ENCODE results near the gene SFN. TPM values are rescaled to one million over a fixed set of nuclear protein-coding genes. Genes with fewer than 3 reads are reported as not detected.

The SFN gene
- total RNA-seq, 4 donors from 2014 or later, result 0.36 to 1.5 TPM; not detected in 2

DNA sequence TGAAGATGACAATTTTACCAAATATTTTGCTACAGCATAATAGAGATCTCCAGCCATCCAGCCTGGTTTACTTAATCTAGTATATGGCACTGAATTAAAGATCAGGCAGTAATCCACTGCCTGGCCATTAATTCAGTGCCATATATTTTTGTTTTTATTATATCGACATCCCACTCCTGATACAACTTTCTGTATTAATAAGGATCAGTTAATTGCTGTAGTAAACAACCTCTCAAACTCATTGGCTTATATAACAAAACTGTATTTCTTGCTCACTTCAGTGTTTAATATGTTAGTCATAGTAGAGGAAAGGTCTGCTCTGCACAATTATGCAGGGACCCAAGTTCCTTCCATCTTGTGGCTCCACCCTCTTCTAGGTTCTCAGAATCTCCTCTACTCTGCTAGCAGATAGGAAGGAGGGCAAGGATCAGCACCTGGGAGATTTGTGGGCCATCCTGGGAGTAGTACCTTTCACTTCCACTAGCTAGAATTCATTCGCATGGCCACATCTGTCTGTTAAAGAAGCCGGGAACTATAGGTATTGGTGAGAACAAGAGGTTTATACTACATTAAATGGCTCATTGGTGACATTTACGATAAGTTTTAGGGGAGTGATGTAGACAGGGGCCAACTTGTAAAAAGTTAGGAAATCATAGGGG lies 40.1 kb upstream of the SFN start:
- intact Hi-C loops (cut with DNase I; ENCODE audit: low total_unique reads), result no loop called here
- no peak overlapping the region for H3K4me3 ChIP-seq
- H3K9me3 ChIP-seq, result no peaks in the 10 kb centered on the region
- TF ChIP-seq POLR2A (IDR thresholded peaks at IDR 0.05), result no peak
- TF ChIP-seq, protein P1, sequence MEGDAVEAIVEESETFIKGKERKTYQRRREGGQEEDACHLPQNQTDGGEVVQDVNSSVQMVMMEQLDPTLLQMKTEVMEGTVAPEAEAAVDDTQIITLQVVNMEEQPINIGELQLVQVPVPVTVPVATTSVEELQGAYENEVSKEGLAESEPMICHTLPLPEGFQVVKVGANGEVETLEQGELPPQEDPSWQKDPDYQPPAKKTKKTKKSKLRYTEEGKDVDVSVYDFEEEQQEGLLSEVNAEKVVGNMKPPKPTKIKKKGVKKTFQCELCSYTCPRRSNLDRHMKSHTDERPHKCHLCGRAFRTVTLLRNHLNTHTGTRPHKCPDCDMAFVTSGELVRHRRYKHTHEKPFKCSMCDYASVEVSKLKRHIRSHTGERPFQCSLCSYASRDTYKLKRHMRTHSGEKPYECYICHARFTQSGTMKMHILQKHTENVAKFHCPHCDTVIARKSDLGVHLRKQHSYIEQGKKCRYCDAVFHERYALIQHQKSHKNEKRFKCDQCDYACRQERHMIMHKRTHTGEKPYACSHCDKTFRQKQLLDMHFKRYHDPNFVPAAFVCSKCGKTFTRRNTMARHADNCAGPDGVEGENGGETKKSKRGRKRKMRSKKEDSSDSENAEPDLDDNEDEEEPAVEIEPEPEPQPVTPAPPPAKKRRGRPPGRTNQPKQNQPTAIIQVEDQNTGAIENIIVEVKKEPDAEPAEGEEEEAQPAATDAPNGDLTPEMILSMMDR (IDR thresholded peaks at IDR 0.05 in 4 of 5, conservative IDR thresholded peaks at IDR 0.05 in 1 of 5), result no peak
- no peak for ATAC-seq
- H3K27ac ChIP-seq, result no peak overlapping the region
- no peaks in the 10 kb centered on the region for H3K27me3 ChIP-seq
- DNase-seq, result no peak
- in situ Hi-C loops (cut with MboI; ENCODE audit: low sequenced_read_pairs in 4 of 4), result no loop called here
- no peaks in the 10 kb centered on the region for H3K36me3 ChIP-seq
- H3K4me1 ChIP-seq, result peaks cover 8 to 11% of the 10 kb centered on the region in 2 donors

DNA sequence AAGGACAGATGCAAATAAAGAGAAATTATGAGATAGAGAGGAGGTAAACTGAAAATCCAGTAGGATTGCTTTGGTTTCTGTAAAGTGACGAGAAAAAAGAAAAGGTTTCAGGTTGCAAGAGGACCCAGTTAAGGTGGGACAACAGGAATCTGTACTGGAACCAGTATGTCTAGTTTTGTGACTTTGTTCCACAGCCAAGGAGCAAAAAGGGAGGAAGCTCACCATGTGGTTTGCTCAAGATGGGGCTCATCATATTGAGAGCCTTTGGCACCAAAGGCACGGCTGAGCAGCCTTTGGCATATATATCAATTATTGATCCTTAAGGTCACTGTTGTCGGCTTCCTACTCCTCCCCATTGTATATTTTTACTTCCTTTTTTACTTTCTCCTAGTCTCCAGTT lies 38.2 kb upstream of the SFN start:
- no peak for DNase-seq
- in situ Hi-C loops (cut with MboI; ENCODE audit: low sequenced_read_pairs in 4 of 4), result no loop called here

GRCh38 chr1:26826261-26827105 lies 36.5 kb upstream of the SFN start, which contains the start of gene ZDHHC18:
Gene ZDHHC18 (plus strand): TSS chr1:26826688. CDS start chr1:26826805, 117 bp downstream.
- peak; percentile 91 to 94 for ATAC-seq

More for the DNA sequence above, 38.2 kb upstream of the SFN start:
- no peak for TF ChIP-seq POLR2A (IDR thresholded peaks at IDR 0.05)
- TF ChIP-seq, protein P1 (IDR thresholded peaks at IDR 0.05 in 4 of 5, conservative IDR thresholded peaks at IDR 0.05 in 1 of 5), result no peak
- intact Hi-C loops (cut with DNase I; ENCODE audit: low total_unique reads), result no loop called here
- no peaks in the 10 kb centered on the region for H3K36me3 ChIP-seq
- ATAC-seq, result no peak
- H3K27me3 ChIP-seq, result no peaks in the 10 kb centered on the region
- no peak overlapping the region for H3K27ac ChIP-seq
- H3K4me3 ChIP-seq, result no peak overlapping the region
- H3K4me1 ChIP-seq, result peaks cover 20 to 26% of the 10 kb centered on the region in 2 donors
- no peaks in the 10 kb centered on the region for H3K9me3 ChIP-seq

GRCh38 chr1:26827106-26827604 lies 35.8 kb upstream of the SFN start:
- H3K4me3 ChIP-seq, result peak overlapping the region; percentile 71 to 94 (median 74)
- in situ Hi-C loops (cut with MboI; ENCODE audit: low sequenced_read_pairs in 4 of 4), result no loop called here
- intact Hi-C loops (cut with DNase I; ENCODE audit: low total_unique reads), result loop anchor here (2.0 kb wide), 1 partner anchor 38 kb away; no protein-coding TSS in a partner anchor
- no peaks in the 10 kb centered on the region for H3K27me3 ChIP-seq
- TF ChIP-seq, protein P1 (IDR thresholded peaks at IDR 0.05 in 4 of 5, conservative IDR thresholded peaks at IDR 0.05 in 1 of 5), result no peak
- TF ChIP-seq POLR2A (IDR thresholded peaks at IDR 0.05), result no peak
- no peaks in the 10 kb centered on the region for H3K9me3 ChIP-seq
- H3K36me3 ChIP-seq, result peaks cover 0 to under 1% of the 10 kb centered on the region in 2 donors
- peaks cover 20 to 26% of the 10 kb centered on the region in 2 donors for H3K4me1 ChIP-seq
- no peak for DNase-seq
- peak overlapping the region; percentile 78 to 83 (median 81) for H3K27ac ChIP-seq
- no peak for ATAC-seq

More at GRCh38 chr1:26826261-26827105, 36.5 kb upstream of the SFN start, which contains the start of gene ZDHHC18:
- intact Hi-C loops (cut with DNase I; ENCODE audit: low total_unique reads) (loop anchor here (2.0 kb wide), 1 partner anchor 38 kb away; no protein-coding TSS in a partner anchor), in situ Hi-C loops (cut with MboI; ENCODE audit: low sequenced_read_pairs in 4 of 4) (no loop called here)
- Histone ChIP-seq H3K9me3 (no peaks in the 10 kb centered on the region), H3K4me1 (peaks cover 20 to 26% of the 10 kb centered on the region in 2 donors), H3K36me3 (no peaks in the 10 kb centered on the region), H3K4me3 (peak within 1 kb of the TSS; percentile 73 to 94 (median 78)), H3K27ac (peak within 1 kb of the TSS; percentile 78 to 83 (median 81)), H3K27me3 (no peaks in the 10 kb centered on the region)
- peak; percentile 22 to 55 for TF ChIP-seq POLR2A (IDR thresholded peaks at IDR 0.05)
- TF ChIP-seq, protein P1 (IDR thresholded peaks at IDR 0.05 in 4 of 5, conservative IDR thresholded peaks at IDR 0.05 in 1 of 5), result peak; percentile 49 to 83 (median 71)
- peak; percentile 25 to 55 for DNase-seq
